ENCODE results near the gene HEATR1.

- no peak for TF ChIP-seq FOXA1 (IDR thresholded peaks at IDR 0.05)
- TF ChIP-seq FOXM1 (IDR thresholded peaks at IDR 0.05; ENCODE audit: borderline replicate concordance) = no peak
- TF ChIP-seq L3MBTL2 (conservative IDR thresholded peaks at IDR 0.05) = no peak
- TF ChIP-seq ZNF384 (IDR thresholded peaks at IDR 0.05) = no peak
- no peak for TF ChIP-seq SP1 (IDR thresholded peaks at IDR 0.05)
- TF ChIP-seq BHLHE40 (IDR thresholded peaks at IDR 0.05; ENCODE audit: borderline replicate concordance) = no peak
- no peak for TF ChIP-seq CTBP1 (IDR thresholded peaks at IDR 0.05; ENCODE audit: borderline replicate concordance)
- TF ChIP-seq SUZ12 (IDR thresholded peaks at IDR 0.05) = no peak
- no peak for TF ChIP-seq NFRKB (IDR thresholded peaks at IDR 0.05)
- TF ChIP-seq FOXK2 (IDR thresholded peaks at IDR 0.05) = no peak
- no peak for TF ChIP-seq ELF4 (IDR thresholded peaks at IDR 0.05)
- TF ChIP-seq TARDBP (IDR thresholded peaks at IDR 0.05) = no peak
- TF ChIP-seq LEF1 (IDR thresholded peaks at IDR 0.05; ENCODE audit: borderline replicate concordance) = no peak
- TF ChIP-seq ARNT (IDR thresholded peaks at IDR 0.05) = no peak
Measured at GRCh38 chr1:236535190-236535589, 69.1 kb downstream of the HEATR1 start.

Measured in HEK293T (cell line).